ENCODE measurements around the gene NOD1.

DNA sequence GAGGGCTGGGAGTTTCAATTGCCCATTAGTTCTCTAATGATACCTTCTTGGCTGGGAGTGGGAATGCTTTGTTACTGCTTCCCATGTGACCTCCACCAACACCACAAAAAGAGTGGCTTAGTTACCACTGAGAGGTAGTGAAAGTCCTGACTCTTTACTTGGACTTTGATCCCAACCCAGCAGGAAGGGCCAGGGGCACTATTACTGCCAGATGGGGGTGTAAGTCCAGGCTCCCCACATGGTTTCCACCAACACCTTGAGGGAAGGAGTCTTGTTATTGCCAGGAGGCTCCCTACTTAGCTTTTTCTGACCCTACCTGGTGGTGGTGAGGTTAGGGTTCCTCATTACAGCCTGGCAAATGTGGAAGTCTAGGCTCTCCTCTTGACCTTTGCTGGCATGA, 14.6 kb upstream of the NOD1 start:
- TF ChIP-seq POLR2AphosphoS5 (IDR thresholded peaks at IDR 0.05; ENCODE audit: low read depth, low read length) = no peak
- TF ChIP-seq SIN3A (IDR thresholded peaks at IDR 0.05; ENCODE audit: borderline replicate concordance, insufficient read depth, low read length) = no peak

All from PFSK-1 (cell line).